DOHH2 (cell line): ENCODE measurements around the gene HIGD2A.

Source experiments
- H3F3A ChIP-seq: fragments of 200-600 bp; sonication (generic), shearing (Covaris generic); 2 replicates; pipeline ENCODE4 v1.6.0; 2016; ENCODE audit warnings: antibody characterized with exemption, mild to moderate bottlenecking; ENCODE audit not compliant: control insufficient read depth, insufficient read depth
- H3K27ac ChIP-seq: fragments of 200-600 bp; sonication (generic); 2 replicates; pipeline ENCODE4 v1.5.1; 2014; ENCODE audit warnings: low read depth, mild to moderate bottlenecking, low read length, moderate library complexity
- H3K27me3 ChIP-seq: fragments of 200-600 bp; sonication (generic); 2 replicates; pipeline ENCODE4 v1.6.1; 2014; ENCODE audit warnings: mild to moderate bottlenecking, low read length, mixed read lengths; ENCODE audit not compliant: control insufficient read depth
- H3K36me3 ChIP-seq: fragments of 200-600 bp; sonication (generic); 2 replicates; pipeline ENCODE4 v1.6.1; 2014; ENCODE audit warnings: mild to moderate bottlenecking, low read length, moderate library complexity, mixed read lengths; ENCODE audit not compliant: control insufficient read depth
- H3K4me1 ChIP-seq: fragments of 200-600 bp; sonication (generic); 2 replicates; pipeline ENCODE4 v1.6.1; 2014; ENCODE audit warnings: mild to moderate bottlenecking, low read length, mixed read lengths; ENCODE audit not compliant: control insufficient read depth
- H3K4me2 ChIP-seq: fragments of 200-600 bp; sonication (generic); 2 replicates; pipeline ENCODE4 v1.6.0; 2014; ENCODE audit warnings: mild to moderate bottlenecking, low read length, moderate library complexity
- H3K4me3 ChIP-seq: fragments of 200-600 bp; sonication (generic); 2 replicates; pipeline ENCODE4 v1.5.1; 2014; ENCODE audit warnings: mild to moderate bottlenecking, low read length, mixed read lengths
- H3K79me2 ChIP-seq: fragments of 200-600 bp; sonication (generic); 2 replicates; pipeline ENCODE4 v1.6.1; 2014; ENCODE audit warnings: mild to moderate bottlenecking, low read length, mixed read lengths; ENCODE audit not compliant: control insufficient read depth
- H3K9me2 ChIP-seq: fragments of 200-600 bp; sonication (generic); replicated peaks from 2 replicates; pipeline ENCODE4 v1.6.1; 2014; ENCODE audit warnings: mild to moderate bottlenecking, low read length, mixed read lengths; ENCODE audit not compliant: control insufficient read depth
- H3K9me3 ChIP-seq: fragments of 200-600 bp; sonication (generic); 2 replicates; pipeline ENCODE4 v1.6.1; 2014; ENCODE audit warnings: antibody characterized with exemption, low read length, mixed read lengths; ENCODE audit not compliant: control insufficient read depth, insufficient read depth
- H4K20me1 ChIP-seq: fragments of 200-600 bp; sonication (generic); 2 replicates; pipeline ENCODE4 v1.6.0; 2014; ENCODE audit warnings: low read depth, mild to moderate bottlenecking, antibody characterized with exemption, low read length, moderate library complexity; ENCODE audit not compliant: control insufficient read depth, insufficient read depth
- EZH2phosphoT487 ChIP-seq: fragments of 200-600 bp; sonication (generic); IDR thresholded peaks from 2 replicates; pipeline ENCODE4 v1.6.1; 2017; ENCODE audit warnings: borderline replicate concordance, mild to moderate bottlenecking, antibody characterized with exemption, low read length, moderate library complexity, mixed read lengths
- TF ChIP-seq, protein P1 (sequence below): fragments of 200-600 bp; sonication (generic); IDR thresholded peaks from one replicate; pipeline ENCODE4 v1.5.1; 2014; ENCODE audit warnings: antibody characterized with exemption, mild to moderate bottlenecking, low read depth, low read length; ENCODE audit not compliant: poor library complexity, severe bottlenecking

HIGD2A gene

DNA sequence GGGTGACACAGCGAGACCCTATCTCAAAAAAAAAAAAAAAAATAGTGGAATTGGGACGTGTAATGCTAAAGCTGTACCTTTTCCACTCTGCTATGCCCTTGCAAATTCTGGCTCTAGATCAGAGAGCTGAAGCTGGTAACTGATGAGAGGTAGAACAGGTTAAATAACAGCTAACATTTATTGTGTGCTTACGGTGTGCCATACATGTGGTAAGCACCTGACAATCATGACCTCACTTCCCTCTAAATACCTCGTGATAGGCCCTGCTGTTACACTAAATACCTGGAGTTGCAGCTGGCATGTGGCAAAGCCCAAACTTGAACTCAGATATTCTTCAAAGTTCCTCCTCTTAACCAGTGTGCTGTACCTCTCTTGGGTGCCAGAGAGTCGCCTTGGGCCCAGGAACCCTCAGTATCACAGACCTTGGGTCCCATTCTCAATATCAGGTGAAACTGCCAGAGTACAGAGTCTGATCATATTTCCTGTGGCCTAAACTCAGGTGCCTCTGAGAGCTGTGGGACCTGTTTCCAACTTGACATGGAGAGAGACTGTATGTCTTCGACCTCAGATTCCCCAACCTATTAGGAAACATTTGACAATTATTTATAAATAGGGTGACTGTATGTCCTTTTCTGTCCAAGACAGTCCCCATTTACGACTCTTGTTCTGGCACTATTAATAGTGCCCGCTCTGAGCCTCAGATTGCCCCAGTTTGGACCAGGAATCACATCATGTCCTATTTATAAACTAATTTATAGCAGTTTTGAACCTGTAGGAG lies 18.4 kb upstream of the HIGD2A start:
- Histone ChIP-seq H3K36me3 (peaks cover 3% of the 10 kb centered on the region; the same call in 1 of the 2 replicates), H3K79me2 (no peaks in the 10 kb centered on the region), H3K9me2 (no peaks in the 10 kb centered on the region), H3K27ac (no peak overlapping the region), H3K4me1 (peaks cover 16% of the 10 kb centered on the region), H3K9me3 (no peaks in the 10 kb centered on the region), H3K27me3 (no peaks in the 10 kb centered on the region), H3K4me3 (no peak overlapping the region), H3K4me2 (no peak overlapping the region), H3F3A (no peaks in the 10 kb centered on the region), H4K20me1 (no peaks in the 10 kb centered on the region)
- TF ChIP-seq EZH2phosphoT487, result no peak
- TF ChIP-seq, protein P1, sequence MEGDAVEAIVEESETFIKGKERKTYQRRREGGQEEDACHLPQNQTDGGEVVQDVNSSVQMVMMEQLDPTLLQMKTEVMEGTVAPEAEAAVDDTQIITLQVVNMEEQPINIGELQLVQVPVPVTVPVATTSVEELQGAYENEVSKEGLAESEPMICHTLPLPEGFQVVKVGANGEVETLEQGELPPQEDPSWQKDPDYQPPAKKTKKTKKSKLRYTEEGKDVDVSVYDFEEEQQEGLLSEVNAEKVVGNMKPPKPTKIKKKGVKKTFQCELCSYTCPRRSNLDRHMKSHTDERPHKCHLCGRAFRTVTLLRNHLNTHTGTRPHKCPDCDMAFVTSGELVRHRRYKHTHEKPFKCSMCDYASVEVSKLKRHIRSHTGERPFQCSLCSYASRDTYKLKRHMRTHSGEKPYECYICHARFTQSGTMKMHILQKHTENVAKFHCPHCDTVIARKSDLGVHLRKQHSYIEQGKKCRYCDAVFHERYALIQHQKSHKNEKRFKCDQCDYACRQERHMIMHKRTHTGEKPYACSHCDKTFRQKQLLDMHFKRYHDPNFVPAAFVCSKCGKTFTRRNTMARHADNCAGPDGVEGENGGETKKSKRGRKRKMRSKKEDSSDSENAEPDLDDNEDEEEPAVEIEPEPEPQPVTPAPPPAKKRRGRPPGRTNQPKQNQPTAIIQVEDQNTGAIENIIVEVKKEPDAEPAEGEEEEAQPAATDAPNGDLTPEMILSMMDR, result no peak

DNA sequence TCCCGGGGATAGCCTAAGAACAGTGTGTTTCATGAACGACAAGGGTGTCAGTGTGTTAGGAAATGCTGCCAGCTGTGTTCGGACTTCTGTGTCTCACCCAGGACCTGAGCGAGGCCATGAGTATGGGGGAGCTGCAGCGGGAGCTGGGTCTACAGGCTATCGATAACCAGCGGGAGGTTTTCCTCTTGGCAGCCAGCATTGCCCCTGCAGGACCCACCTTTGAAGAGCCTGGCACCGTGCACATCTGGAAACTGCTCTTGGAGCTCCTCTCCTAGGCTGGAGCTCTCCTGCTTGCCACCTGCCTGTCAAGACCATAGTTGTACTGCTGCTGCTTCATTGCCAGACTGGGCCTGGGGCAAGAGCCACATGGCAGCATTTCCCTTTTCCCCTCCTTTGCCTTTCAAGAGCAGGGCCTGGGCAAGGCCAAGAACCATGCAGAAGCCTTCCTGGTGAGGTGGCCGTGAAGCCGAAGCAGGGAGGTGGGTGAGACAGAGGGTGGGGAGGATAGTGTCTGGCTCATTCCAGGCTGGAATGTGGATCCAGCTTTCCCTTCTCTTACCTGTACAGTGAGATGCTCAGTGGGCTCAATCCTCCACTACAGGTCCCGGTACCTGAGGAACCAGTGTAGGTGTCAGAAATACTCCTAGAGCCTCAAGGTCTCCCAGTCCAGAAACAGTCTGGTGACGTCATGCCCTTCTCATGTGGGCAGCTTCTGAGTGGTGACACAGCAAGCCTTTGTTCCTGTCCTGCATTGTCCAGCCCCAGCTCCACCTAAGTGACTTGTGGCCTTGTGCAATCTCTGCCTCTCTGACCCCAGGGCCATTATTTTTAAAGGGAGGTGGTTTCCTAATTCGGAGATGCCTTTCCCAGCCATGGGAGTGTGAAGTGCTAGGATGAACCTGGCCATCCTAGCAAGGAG lies 16.7 kb upstream of the HIGD2A start:
- no peaks in the 10 kb centered on the region for H4K20me1 ChIP-seq
- TF ChIP-seq, protein P1, result no peak
- TF ChIP-seq EZH2phosphoT487, result no peak
- no peaks in the 10 kb centered on the region for H3K79me2 ChIP-seq
- H3K9me3 ChIP-seq, result no peaks in the 10 kb centered on the region
- H3K9me2 ChIP-seq, result no peaks in the 10 kb centered on the region
- H3K4me3 ChIP-seq, result no peak overlapping the region
- H3K4me1 ChIP-seq, result peaks cover 7% of the 10 kb centered on the region
- H3K27ac ChIP-seq, result no peak overlapping the region
- H3K4me2 ChIP-seq, result no peak overlapping the region
- no peaks in the 10 kb centered on the region for H3F3A ChIP-seq
- peaks cover 3% of the 10 kb centered on the region; the same call in 1 of the 2 replicates for H3K36me3 ChIP-seq
- H3K27me3 ChIP-seq, result no peaks in the 10 kb centered on the region

DNA sequence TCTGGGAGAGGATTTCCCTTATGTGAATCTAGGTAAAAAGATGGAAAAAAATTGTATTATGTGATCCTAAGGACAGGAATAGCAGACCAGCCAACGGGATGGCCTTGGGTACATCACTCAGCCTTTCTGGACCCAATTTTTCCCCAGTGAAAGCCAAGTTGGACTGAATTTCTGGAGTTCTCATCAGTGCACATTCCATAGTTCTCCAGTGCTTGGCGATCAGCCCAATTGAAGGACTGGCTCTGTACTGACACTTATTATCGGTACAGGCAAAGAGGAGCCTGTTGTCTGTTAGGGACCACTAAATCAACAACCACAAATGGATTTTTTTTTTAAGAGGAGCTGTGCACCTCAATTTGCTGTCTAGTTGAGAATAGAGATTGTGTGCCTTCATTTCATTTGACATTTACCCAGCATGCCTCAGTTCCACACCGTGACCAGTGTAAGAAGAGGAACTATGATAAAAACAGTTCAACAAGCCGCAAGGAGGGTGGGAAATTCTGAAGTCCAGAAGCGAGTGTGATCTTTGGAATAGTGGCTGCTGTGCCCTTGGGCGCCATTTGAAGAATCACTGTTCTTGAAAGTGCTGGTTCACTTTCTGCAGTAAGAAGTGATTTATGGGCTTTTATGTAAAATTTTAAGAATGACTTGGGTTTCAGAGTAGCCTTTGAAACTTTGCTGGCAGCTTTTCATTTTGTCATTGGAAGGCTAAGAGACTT lies 15.3 kb upstream of the HIGD2A start:
- Histone ChIP-seq H3K4me1 (peaks cover 7% of the 10 kb centered on the region), H3F3A (no peaks in the 10 kb centered on the region), H3K27ac (no peak overlapping the region), H3K9me3 (no peaks in the 10 kb centered on the region), H3K4me2 (no peak overlapping the region), H3K9me2 (no peaks in the 10 kb centered on the region), H4K20me1 (no peaks in the 10 kb centered on the region), H3K36me3 (peaks cover 3% of the 10 kb centered on the region; the same call in 1 of the 2 replicates), H3K27me3 (no peaks in the 10 kb centered on the region), H3K79me2 (no peaks in the 10 kb centered on the region), H3K4me3 (no peak overlapping the region)
- no peak for TF ChIP-seq EZH2phosphoT487
- TF ChIP-seq, protein P1, result no peak
